IMR-90 (cell line): ENCODE results near the gene CPO. TPM values are rescaled to one million over a fixed set of nuclear protein-coding genes. Genes with fewer than 3 reads are reported as not detected.

ENCODE experiments used
- ATAC-seq: fragments of 200-7000 bp; cut with Tn5 transposase; 2 replicates; pipeline ENCODE4 v1.9.1; 2020; ENCODE audit warnings: low read depth, mild to moderate bottlenecking, moderate library complexity
- BruUV-seq: library from RNA; stranded (reverse); fragments of 400-500 nt; replicated peaks from 2 replicates; lab custom pipeline; 2021; lab: Mats Ljungman, UMichigan
- CTCF ChIA-PET: fragments of 300-600 bp; formaldehyde crosslinking; extraction: SDS; loops from one replicate; lab custom pipeline; 2021; ENCODE audit warnings: antibody characterized with exemption; lab: Yijun Ruan, JAX
- POLR2A ChIA-PET: fragments of 300-600 bp; sonication (Branson Sonifier 250); formaldehyde crosslinking; loops from one replicate; lab custom pipeline; 2022; ENCODE audit warnings: antibody characterized with exemption; ENCODE audit not compliant: unreplicated experiment; lab: Charles Lee
- DNase-seq: peaks from one replicate; pipeline ENCODE4 v3.0.0; 2013
- H2AFZ ChIP-seq: replicated peaks from 2 replicates; pipeline ENCODE3; 2013; ENCODE audit warnings: low read length, mild to moderate bottlenecking; ENCODE audit not compliant: poor library complexity
- H2AK5ac ChIP-seq: 2 replicates; pipeline ENCODE4 v1.6.1; 2013; ENCODE audit warnings: low read depth, low read length, inconsistent platforms
- H2AK9ac ChIP-seq: replicated peaks from 2 replicates; pipeline ENCODE3; 2013; ENCODE audit warnings: mild to moderate bottlenecking, low read depth, low read length, moderate library complexity; ENCODE audit not compliant: poor library complexity
- H2BK120ac ChIP-seq: 2 replicates; pipeline ENCODE4 v1.6.1; 2013; ENCODE audit warnings: low read depth, low read length, inconsistent platforms
- H2BK15ac ChIP-seq: 3 replicates; pipeline ENCODE4 v1.6.1; 2013; ENCODE audit warnings: low read depth, low read length, inconsistent platforms
- H2BK20ac ChIP-seq: 2 replicates; pipeline ENCODE4 v1.6.1; 2013; ENCODE audit warnings: low read depth, mild to moderate bottlenecking, inconsistent platforms, low read length, moderate library complexity
- H2BK5ac ChIP-seq: 2 replicates; pipeline ENCODE4 v1.6.1; 2013; ENCODE audit warnings: mild to moderate bottlenecking, low read depth, low read length, inconsistent platforms; ENCODE audit not compliant: poor library complexity, severe bottlenecking
- H3K14ac ChIP-seq: replicated peaks from 2 replicates; pipeline ENCODE4 v1.6.1; 2013; ENCODE audit warnings: low read depth, low read length, inconsistent platforms
- H3K18ac ChIP-seq: 2 replicates; pipeline ENCODE4 v1.6.1; 2013; ENCODE audit warnings: low read depth, low read length, control low read depth
- H3K23ac ChIP-seq: 2 replicates; pipeline ENCODE4 v1.6.1; 2013; ENCODE audit warnings: low read depth, low read length, inconsistent platforms
- H3K27ac ChIP-seq: 2 replicates; pipeline ENCODE4 v1.5.1; 2013; ENCODE audit warnings: mild to moderate bottlenecking, control low read depth, low read length; ENCODE audit not compliant: insufficient read depth
- H3K27me3 ChIP-seq: 2 replicates; pipeline ENCODE4 v1.6.1; 2013; ENCODE audit warnings: low read length; ENCODE audit not compliant: control insufficient read depth, insufficient read depth
- H3K36me3 ChIP-seq: 2 replicates; pipeline ENCODE4 v1.6.1; 2013; ENCODE audit warnings: low read length, mixed read lengths; ENCODE audit not compliant: control insufficient read depth, insufficient read depth
- H3K4ac ChIP-seq: 2 replicates; pipeline ENCODE4 v1.6.1; 2013; ENCODE audit warnings: low read depth, low read length, inconsistent platforms
- H3K4me1 ChIP-seq: 2 replicates; pipeline ENCODE4 v1.6.1; 2013; ENCODE audit warnings: low read length, mixed read lengths; ENCODE audit not compliant: control insufficient read depth, insufficient read depth
- H3K4me2 ChIP-seq: 2 replicates; pipeline ENCODE4 v1.6.1; 2013; ENCODE audit warnings: low read depth, mild to moderate bottlenecking, control low read depth, low read length, moderate library complexity
- H3K4me3 ChIP-seq: 2 replicates; pipeline ENCODE4 v1.5.1; 2013; ENCODE audit warnings: low read depth, mild to moderate bottlenecking, control low read depth, low read length, moderate library complexity; ENCODE audit not compliant: insufficient read depth
- H3K56ac ChIP-seq: 2 replicates; pipeline ENCODE4 v1.6.1; 2013; ENCODE audit warnings: low read length, inconsistent platforms; ENCODE audit not compliant: insufficient read depth; ENCODE audit errors: extremely low read depth
- H3K79me1 ChIP-seq, 2 experiments: 2 replicates each; pipeline ENCODE4 v1.6.1; 2013; ENCODE audit warnings: low read length in 2 of 2, inconsistent platforms in 1 of 2, low read depth in 1 of 2
- H3K9ac ChIP-seq: 2 replicates; pipeline ENCODE4 v1.6.1; 2013; ENCODE audit warnings: low read depth, low read length, control low read depth
- H3K9me1 ChIP-seq: 2 replicates; pipeline ENCODE4 v1.6.1; 2013; ENCODE audit warnings: low read length, inconsistent platforms; ENCODE audit not compliant: insufficient read depth
- H3K9me3 ChIP-seq: 2 replicates; pipeline ENCODE4 v1.6.1; 2013; ENCODE audit warnings: low read length; ENCODE audit not compliant: control insufficient read depth, insufficient read depth
- H4K20me1 ChIP-seq: 2 replicates; pipeline ENCODE4 v1.6.1; 2013; ENCODE audit warnings: low read length, inconsistent platforms; ENCODE audit not compliant: insufficient read depth
- H4K5ac ChIP-seq: 2 replicates; pipeline ENCODE4 v1.6.1; 2013; ENCODE audit warnings: mild to moderate bottlenecking, low read depth, low read length, control low read depth
- H4K8ac ChIP-seq, 2 experiments: 2 replicates each; pipeline ENCODE4 v1.6.1; 2013; ENCODE audit warnings: low read depth in 2 of 2, low read length in 2 of 2, control low read depth in 1 of 2, inconsistent platforms in 1 of 2
- H4K91ac ChIP-seq: 2 replicates; pipeline ENCODE4 v1.6.1; 2013; ENCODE audit warnings: low read depth, low read length, inconsistent platforms; ENCODE audit not compliant: insufficient read depth
- RCOR1 ChIP-seq: IDR thresholded peaks from 2 replicates; pipeline ENCODE4 v1.6.1; 2012; ENCODE audit warnings: mild to moderate bottlenecking, low read length, improper control_type of control experiment; ENCODE audit not compliant: insufficient replicate concordance
- SMC3 ChIP-seq: fragments of 150-350 bp; IDR thresholded peaks from 2 replicates; pipeline ENCODE4 v1.6.1; 2016; ENCODE audit warnings: low read depth, mild to moderate bottlenecking, antibody characterized with exemption, low read length, moderate library complexity
- WGBS, 2 experiments: methylation state at CpG; one replicate each; pipeline versions ENCODE4 v1.1.5 to v1.1.7; 2013; ENCODE audit warnings: missing lambda C conversion rate in 2 of 2; ENCODE audit not compliant: insufficient read length in 1 of 2; ENCODE audit errors: extremely low coverage in 2 of 2; 5-methylcytosine and 5-hydroxymethylcytosine counted together
- dilution Hi-C: fragments of 300-500 bp; cut with HindIII; formaldehyde crosslinking; loops from one replicate; pipeline ENCODE4 v1.14.3; 2018; ENCODE audit warnings: low sequenced_read_pairs; ENCODE audit not compliant: unreplicated experiment
- in situ Hi-C: fragments of 300-500 bp; cut with MboI; formaldehyde crosslinking; loops from 3 replicates; pipeline ENCODE4 v1.14.3; 2019; ENCODE audit warnings: low sequenced_read_pairs, inconsistent platforms, mixed read lengths
- intact Hi-C: fragments of 100-400 bp; cut with micrococcal nuclease; formaldehyde crosslinking; loops from 2 replicates; pipeline ENCODE4 v1.10.0; 2022
- polyA plus RNA-seq, 3 experiments: library from polyadenylated mRNA; depleted of rRNA; stranded (reverse); fragments of >200 nt; gene quantifications; 2 replicates each; pipeline ENCODE4 v1.2.3, GENCODE V29; 2012; ENCODE audit warnings: low replicate concordance in 1 of 3
- total RNA-seq: library from RNA; depleted of rRNA; stranded (reverse); fragments of >200 nt; gene quantifications from 2 replicates; pipeline ENCODE4 v1.2.3, GENCODE V29; 2012

Gene CPO
- total and polyA plus RNA-seq, 2 of the 4 experiments (the other 2 are of a cell fraction), result not detected

DNA sequence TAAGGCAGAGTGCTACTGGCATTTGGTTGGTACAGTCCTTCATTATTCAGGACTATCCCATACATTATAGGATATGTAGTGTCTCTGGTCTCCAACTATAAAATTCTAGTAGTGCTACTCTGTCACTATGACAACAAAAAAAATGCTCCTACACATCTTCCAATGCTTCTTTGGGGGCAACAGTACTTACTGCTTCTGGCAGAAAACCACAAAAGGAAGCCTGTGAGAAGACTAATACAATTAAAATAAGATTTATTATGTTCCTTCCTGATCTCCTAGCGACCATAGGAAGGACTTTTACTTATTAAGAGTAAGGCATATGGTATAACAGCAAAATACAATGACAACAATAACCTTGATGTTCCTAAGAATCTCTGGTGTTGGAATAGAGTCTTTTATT, 48.4 kb upstream of the CPO start:
- no peak overlapping the region for H2AK9ac ChIP-seq
- H3K4ac ChIP-seq, result no peak overlapping the region
- ATAC-seq, result no peak
- H3K18ac ChIP-seq, result no peak overlapping the region
- no peak overlapping the region for H3K9ac ChIP-seq
- H4K8ac ChIP-seq, result no peak overlapping the region
- no peak overlapping the region for H3K4me2 ChIP-seq
- ChIA-PET POLR2A (no interaction called here), CTCF (no interaction called here)
- no CpG with 5 or more reads among the region's 1 CpG for WGBS, 2 experiments
- no peaks in the 10 kb centered on the region for H3K79me1 ChIP-seq
- dilution Hi-C loops, result no loop called here
- H2AK5ac ChIP-seq, result no peak overlapping the region
- H3K27me3 ChIP-seq, result no peaks in the 10 kb centered on the region
- no peaks in the 10 kb centered on the region for H3K4me1 ChIP-seq
- in situ Hi-C loops, result no loop called here
- no peak overlapping the region for H4K91ac ChIP-seq
- no peak overlapping the region for H2AFZ ChIP-seq
- no peaks in the 10 kb centered on the region for H4K20me1 ChIP-seq
- intact Hi-C loops, result no loop called here
- no peak overlapping the region for H2BK20ac ChIP-seq
- H3K4me3 ChIP-seq, result no peak overlapping the region
- H3K23ac ChIP-seq, result no peak overlapping the region
- H2BK120ac ChIP-seq, result no peak overlapping the region
- no peak overlapping the region for H3K27ac ChIP-seq
- H3K9me1 ChIP-seq, result no peaks in the 10 kb centered on the region
- no peak for DNase-seq
- H3K56ac ChIP-seq, result no peak overlapping the region
- no peak for TF ChIP-seq RCOR1
- TF ChIP-seq SMC3, result no peak
- H2BK5ac ChIP-seq, result no peak overlapping the region
- H3K36me3 ChIP-seq, result no peaks in the 10 kb centered on the region
- H3K14ac ChIP-seq, result no peak overlapping the region
- H2BK15ac ChIP-seq, result no peak overlapping the region
- no peaks in the 10 kb centered on the region for H3K9me3 ChIP-seq
- H4K5ac ChIP-seq, result no peak overlapping the region
- no TSS peak for BruUV-seq
